GM21390 (cell line): ENCODE results near the gene PAPPA.

ENCODE experiments used
- ATAC-seq: cut with Tn5 transposase; IDR thresholded peaks from one replicate; pipeline ENCODE4 v1.9.1; 2021; ENCODE audit not compliant: unreplicated experiment

PAPPA gene

GRCh38 chr9:116342061-116342460 lies 188.5 kb downstream of the PAPPA start:
- ATAC-seq, result no peak

- ATAC-seq, result no peak
Measured at GRCh38 chr9:116342941-116343340, 189.3 kb downstream of the PAPPA start.

GRCh38 chr9:116344416-116344815 lies 190.8 kb downstream of the PAPPA start:
- ATAC-seq, result no peak

- ATAC-seq, result no peak
Measured at GRCh38 chr9:116345393-116345792, 191.8 kb downstream of the PAPPA start.

- no peak for ATAC-seq
Measured at GRCh38 chr9:116345817-116346216, 192.2 kb downstream of the PAPPA start.

GRCh38 chr9:116349684-116350083 lies 196.1 kb downstream of the PAPPA start:
- ATAC-seq, result no peak

- no peak for ATAC-seq
Measured at GRCh38 chr9:116350213-116350612, 196.6 kb downstream of the PAPPA start.

- ATAC-seq, result no peak
Measured at GRCh38 chr9:116352958-116353357, 199.4 kb downstream of the PAPPA start.

GRCh38 chr9:116355153-116355921 lies 201.7 kb downstream of the PAPPA start:
- ATAC-seq, result no peak

GRCh38 chr9:116358251-116358650 lies 204.7 kb downstream of the PAPPA start:
- no peak for ATAC-seq

- no peak for ATAC-seq
Measured at GRCh38 chr9:116360016-116360415, 206.4 kb downstream of the PAPPA start.

GRCh38 chr9:116360989-116361388 lies 207.4 kb downstream of the PAPPA start:
- no peak for ATAC-seq

- no peak for ATAC-seq
Measured at GRCh38 chr9:116361547-116361946, 208.0 kb downstream of the PAPPA start.

GRCh38 chr9:116362493-116362892 lies 208.9 kb downstream of the PAPPA start:
- ATAC-seq, result no peak

GRCh38 chr9:116365056-116365471 lies 211.5 kb downstream of the PAPPA start:
- ATAC-seq, result no peak

GRCh38 chr9:116366241-116366640 lies 212.7 kb downstream of the PAPPA start:
- no peak for ATAC-seq

- ATAC-seq, result no peak
Measured at GRCh38 chr9:116368680-116369079, 215.1 kb downstream of the PAPPA start.

- ATAC-seq, result no peak
Measured at GRCh38 chr9:116369706-116370105, 216.1 kb downstream of the PAPPA start.

- ATAC-seq, result no peak
Measured at GRCh38 chr9:116370556-116370955, 217.0 kb downstream of the PAPPA start.

GRCh38 chr9:116372081-116372673 lies 218.6 kb downstream of the PAPPA start:
- ATAC-seq, result no peak

GRCh38 chr9:116372786-116373185 lies 219.2 kb downstream of the PAPPA start:
- no peak for ATAC-seq

GRCh38 chr9:116377179-116377798 lies 223.7 kb downstream of the PAPPA start:
- ATAC-seq, result no peak
